GM19351 (cell line): ENCODE results near the gene TCP11.

Experiments used
- ATAC-seq: cut with Tn5 transposase; IDR thresholded peaks from one replicate; pipeline ENCODE4 v1.9.1; 2021; ENCODE audit warnings: mild to moderate bottlenecking, moderate library complexity; ENCODE audit not compliant: unreplicated experiment

Gene TCP11

DNA sequence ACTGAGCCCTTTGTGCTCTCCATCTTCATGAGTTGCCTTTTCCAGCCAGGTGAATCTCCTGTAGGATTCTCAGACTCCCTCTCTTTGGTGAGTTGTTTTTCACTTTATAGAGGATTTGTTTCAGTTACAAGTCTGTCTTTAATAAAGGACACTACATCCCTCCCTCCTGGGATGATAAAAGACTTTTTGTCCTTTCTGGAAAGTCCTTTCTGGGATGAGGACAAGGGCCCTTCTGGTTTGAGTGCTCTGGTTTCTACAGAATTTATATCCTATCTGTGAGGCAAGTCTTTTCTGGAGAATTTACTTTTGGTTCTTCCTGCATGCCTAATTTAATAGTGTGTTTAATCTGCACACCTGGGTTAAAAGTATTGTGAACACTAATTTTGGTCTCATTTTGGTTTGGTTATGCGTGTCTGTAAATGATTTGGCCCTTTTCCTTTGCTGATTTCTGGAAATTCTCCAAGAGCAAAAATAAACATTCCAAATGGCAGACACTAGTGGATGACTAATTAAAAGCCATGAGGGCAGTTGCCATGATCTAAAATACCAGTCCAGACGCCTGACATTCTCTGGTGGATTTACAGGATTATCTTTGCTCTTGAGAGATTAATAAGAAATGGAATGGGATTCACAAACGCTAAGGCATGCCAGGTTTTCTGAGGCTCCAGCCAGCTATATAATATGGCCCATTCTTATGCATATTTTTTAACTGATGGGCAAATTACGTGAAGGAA is 44.8 kb downstream of the TCP11 start:
- ATAC-seq = no peak

DNA sequence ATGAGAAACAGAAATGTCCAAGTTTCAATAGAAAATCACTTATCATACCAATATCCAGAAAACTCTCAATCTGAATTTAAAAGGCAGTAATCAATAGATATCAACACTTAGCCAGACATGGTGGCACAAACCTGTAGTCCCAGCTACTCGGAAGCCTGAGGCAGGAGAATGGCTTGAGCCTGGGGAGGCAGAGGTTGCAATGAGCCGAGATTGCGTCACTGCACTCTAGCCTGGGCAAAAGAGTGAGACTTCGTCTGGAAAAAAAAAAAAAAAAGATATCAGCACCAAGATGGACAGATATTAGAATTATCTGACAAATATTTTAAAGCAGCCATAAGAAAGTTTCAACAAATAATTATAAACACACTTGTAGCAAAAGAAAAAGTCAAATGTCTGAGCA is 47.0 kb downstream of the TCP11 start:
- ATAC-seq = no peak

DNA sequence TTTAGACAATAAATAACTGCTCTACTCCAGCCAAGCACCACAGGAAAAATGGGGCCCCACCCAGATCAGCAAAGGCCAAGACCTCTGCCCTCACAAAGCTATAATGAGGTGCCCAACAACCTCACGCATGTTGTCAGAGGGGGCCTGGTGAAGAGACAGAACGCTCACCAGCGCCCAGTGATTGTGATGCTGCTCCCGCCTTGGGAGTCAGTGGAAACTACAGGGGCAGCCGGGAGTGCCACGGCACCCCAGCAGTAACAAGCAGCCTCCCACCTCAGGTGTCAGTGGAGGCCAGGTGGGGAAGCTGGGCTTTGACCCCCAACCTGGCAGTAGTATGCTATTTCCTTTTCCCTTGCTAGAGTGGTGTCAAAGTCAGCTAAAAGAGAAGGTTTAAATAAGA is 47.4 kb downstream of the TCP11 start:
- no peak for ATAC-seq

DNA sequence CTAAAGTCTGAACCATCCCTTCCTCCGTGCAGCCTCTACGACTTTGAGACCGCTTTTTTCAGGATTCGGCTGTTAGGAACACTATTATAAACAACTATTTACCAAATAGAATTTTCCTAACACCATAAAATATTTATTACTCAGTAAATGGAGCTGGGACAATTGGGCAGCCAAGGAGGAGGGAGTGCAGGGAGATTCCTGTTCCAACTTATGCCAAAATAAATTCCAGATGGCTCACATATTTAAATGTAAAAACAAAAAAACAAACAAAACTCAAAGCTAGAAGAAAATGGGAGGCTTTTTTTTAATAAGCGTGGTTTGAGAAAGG is 48.1 kb downstream of the TCP11 start:
- ATAC-seq = no peak

DNA sequence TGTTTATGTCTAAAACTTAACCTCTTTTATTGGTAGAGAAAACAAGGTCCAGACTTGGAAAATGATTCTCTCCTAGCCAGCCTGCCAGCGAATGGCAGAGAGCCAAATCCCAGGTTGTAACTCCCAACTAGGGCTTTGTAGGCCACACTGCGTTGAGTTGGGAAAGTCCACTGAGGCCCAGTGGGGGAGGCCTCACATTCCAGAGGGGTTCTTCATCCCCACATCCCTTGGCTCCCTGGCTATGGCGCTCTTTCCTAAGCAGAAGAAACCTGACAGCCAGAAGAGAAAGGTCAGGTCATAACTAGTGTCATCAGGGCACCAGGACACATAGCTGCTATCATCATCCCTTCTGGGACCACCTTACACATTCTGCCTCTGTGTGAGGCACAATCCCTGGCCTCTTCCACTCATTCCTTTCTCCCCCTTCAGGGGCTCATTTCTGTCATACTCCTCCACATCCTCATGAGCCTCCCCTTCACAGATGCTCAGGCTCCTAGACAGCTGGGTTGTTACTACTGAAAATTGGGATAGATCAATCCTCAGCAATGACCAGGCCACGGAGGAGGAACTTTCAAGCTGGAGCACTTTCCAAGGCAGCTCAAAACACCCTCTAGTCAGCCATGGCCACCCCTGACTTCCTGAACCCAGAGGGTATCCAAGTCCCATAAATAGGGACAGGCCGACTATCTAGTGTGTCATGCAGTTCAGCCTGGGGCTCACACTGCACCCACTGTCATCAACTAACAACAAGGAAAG is 48.6 kb downstream of the TCP11 start:
- ATAC-seq = no peak

DNA sequence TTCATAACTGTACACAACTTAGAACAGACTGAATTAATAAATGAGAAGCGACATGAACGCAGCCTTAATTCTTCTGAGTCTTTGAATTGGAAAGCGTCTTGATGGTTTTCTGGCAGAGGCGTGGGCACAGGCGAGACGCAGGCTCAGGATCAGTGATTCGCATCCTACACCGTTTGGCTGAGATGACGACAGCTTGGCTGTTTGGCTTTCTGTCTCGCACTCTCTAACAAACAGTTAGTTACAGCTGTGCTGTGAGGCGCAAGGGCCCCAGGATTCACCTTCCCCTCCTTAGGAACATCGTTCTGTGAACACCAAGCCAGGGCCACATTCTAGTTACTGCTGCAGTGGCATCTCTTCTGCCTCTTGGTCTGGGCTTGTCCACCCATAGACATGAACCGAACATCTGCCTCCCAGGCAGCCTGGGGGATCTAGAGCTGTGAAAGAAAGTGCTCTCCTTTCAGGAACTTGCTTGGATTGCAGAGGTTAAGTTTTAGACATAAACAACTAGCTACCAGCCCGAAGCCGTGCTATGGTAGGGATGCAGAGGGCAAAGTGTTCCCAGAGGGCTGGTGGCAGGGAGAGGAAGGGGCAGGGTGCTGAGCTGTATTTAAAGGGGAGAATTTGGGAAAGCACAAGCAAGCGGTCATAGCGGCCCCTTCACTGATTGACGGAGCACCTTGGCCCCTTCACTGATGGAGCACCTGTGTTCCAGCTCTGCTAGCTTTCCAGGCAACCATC is 49.6 kb downstream of the TCP11 start:
- ATAC-seq = no peak

DNA sequence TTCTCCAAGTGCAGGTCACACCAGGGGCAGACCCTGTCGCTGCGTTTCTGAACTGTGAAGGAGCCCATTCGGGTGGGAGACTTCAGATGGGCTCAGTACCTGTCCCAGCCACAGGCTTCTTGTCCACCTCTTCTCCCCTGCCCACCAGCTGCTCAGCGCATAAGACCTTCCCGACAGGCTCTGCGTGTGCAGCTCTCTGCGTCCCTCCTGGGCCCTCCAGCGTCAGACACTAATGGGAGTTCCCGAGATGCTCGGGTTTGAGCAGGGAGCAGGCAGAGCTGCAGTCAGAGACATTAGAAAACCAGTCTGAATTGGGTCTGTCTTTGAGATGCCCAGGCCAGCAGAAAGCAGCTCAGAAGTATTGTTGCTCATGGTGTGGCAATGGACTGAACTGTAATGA is 50.4 kb downstream of the TCP11 start:
- ATAC-seq = no peak

DNA sequence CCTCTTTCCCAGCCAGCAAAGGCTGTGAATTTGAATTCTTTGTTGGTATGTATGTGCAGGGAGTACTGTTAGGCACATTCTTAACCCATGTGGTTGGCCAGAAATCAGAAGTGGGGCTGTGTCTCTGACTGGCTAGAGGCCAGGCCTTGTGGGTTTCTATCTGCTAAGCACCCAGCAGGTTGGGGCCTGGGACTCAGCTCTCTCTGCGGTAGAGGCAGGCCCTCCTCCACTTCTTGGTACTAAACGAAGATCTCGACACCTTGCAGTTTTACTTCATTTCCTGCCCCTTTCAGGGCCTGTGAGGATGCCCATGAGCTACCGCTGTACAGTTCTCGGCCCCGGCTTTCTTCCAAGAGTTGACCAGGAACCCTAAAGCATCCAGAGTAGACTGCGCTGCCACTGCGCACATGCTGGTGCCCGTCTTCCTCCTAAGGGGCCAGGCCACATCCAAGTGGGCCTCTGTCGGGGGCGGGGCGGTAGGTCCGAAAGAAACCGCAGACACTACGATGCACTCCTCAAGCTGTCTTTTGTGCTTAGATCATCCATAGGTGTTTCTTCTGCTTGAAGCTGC is 51.1 kb downstream of the TCP11 start:
- ATAC-seq = no peak

DNA sequence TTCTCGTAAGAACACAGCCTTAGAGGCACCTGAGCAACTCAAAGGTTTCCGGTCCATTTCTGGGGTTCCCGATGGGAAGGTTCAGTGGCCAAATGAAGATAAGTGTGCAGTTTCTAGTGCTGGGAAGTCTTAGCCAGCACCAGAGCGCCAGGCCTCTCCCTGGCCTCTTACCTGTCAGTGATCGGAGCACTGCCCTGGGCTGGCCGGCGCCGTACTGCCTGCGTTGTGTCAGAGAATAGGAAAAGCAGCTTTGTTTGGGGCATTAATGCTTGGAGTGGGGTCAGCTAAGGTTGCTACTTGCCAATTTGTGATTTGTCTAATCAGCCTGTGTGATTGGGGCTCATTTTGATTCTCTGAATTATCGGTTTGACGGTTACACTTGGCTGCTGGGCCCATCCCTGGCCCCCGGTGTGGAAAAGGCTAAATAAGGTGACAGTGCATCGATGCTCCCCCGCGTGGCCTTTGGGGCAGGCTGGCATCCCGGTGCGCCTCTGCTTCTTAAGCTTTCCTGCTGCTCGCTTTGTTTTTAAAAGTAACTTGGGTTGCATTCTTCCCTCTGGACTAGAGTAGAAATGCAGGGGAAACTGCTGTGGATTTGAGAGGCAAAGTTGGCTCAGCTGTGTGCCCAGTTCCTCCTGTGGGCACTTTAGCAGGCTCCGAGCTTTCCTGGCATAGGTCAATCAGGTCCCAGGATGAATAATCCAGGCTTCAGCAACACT is 51.8 kb downstream of the TCP11 start:
- no peak for ATAC-seq

DNA sequence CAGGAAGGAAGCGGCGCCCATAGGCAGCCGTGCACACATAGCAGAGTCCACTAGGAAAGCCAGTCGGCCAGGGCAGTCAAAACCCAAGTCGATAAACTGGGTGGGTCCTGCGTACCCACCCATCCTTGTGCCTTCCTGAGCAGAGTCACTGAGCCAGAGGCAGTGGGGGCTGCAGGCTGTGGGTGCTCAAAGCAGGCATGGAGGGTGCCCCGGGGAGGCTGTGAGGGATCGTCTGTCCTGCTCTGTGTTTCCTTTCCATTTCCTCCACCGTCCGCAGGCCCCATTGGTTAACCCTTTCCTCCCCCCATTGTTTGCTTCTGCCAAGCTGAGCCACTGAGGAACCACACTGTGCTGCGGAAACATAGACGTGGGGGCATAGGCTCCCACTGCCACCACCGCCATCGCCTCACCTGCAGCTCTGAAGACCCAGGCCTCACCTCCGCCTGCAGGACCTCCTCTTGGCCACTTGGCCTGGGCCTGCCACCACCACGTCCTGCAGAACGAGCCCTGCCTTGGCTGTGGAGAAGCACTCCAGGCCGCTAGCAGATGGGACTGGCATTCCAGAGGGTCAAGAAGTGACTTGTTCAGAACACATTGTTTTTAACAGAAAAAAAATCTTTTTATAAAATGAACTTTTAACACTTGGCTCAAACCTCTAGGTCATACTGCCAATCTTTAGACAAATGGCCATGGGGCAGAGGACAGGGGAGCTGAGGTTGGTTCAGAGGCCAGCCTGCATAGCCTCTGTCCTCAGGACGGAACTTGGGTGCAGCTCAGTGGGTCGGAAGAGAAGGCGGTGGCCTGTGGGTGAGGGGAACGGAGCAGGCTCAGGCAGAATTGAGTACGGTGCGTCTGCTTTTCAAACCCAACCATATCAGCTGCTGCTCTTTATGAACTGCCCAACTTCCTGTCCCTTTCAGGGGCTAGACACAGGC is 52.6 kb downstream of the TCP11 start:
- ATAC-seq = no peak

DNA sequence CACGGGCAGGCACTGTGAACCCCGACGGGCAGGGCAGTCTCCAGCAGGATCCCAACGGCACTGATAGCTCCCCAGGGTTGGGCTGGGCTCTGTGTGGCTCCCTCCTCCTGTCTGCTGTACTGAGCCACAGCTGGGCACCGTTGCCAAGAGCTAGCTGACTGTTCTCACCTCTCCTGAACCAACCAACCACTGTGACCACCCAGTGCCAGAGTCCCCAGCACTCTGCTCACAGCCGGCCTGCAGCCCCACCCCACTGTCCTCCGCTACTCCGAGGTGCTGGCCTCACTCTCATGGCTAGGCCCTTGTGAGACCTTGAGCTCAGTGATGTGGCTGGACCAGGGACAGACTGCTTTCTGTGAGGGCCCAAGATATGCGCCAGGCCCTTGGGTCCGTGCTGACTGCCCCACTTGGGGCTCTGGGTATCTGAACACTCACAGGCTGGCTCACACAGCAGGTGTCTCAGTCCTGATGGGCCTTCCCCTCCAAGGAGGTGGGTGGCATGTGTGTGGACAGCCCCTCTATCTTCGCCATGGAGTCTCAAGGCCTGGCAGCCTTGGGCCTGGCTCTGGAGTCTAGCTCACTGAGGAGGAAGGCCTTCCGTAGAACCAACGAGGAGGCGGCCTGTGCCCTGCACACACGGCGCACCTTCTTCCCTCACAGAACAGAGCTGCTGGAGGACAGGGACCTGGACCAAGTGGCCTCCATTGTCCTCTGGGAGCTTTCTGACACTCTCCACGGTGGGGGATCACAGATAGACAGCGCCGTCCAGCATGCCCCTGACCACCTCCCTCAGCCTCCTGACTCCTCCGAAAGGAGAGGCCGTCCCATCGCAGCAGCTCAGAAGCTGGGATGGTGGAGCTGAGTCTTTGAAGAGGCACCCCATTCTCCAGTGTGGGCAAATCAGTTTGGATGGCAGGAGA is 53.5 kb downstream of the TCP11 start:
- no peak for ATAC-seq

DNA sequence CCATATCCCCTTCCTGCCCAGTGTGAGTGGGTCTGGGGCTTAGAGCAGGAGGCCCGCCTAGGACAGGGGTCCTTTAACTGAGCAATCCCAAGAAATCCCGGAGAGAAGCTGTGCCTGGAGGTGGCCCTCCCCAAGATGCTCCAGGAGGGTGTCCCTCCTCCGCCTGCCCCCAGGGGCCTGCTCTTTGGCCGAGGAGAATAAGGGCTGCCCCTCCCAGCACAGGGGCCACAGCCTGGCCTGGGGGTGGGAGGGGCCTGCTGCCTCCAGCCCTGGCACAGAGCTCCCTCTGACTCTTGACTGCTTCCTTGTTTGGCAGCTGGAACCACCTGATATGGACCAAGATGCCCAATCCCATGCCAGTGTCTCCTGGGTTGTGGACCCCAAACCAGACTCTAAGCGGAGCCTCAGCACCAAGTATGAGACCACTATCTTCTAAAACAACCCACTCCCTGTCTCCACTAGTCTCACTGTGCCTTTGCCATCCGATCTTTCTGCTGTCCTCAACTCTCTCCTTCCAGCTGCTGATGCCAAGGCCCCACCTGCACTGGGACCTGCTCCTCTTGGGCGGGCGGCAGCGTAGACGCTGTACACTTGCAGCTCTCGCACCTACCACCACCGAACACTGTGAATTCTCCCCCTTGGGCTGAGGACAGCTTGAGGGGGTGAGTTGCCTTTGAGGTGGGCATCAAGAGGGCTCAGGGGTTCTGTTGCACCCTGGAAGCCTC is 54.3 kb downstream of the TCP11 start:
- no peak for ATAC-seq

DNA sequence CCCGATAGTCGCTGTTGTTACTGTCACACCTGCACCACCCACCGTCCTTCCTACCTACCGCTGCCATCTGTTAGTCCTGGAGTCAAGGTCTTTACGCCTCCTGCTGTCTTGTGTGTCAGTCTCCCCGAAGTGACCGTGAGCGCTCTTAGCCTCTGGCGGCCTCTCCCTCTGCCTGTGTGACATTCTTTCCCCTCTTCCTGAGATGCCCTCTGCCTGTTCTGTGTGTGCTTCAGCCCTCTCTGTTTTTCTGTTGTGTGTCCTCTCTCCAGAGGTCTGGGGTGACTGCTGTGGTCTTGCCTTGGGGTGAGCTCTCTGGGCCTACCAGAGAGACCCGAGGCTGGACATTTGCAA is 54.9 kb downstream of the TCP11 start:
- ATAC-seq = no peak

DNA sequence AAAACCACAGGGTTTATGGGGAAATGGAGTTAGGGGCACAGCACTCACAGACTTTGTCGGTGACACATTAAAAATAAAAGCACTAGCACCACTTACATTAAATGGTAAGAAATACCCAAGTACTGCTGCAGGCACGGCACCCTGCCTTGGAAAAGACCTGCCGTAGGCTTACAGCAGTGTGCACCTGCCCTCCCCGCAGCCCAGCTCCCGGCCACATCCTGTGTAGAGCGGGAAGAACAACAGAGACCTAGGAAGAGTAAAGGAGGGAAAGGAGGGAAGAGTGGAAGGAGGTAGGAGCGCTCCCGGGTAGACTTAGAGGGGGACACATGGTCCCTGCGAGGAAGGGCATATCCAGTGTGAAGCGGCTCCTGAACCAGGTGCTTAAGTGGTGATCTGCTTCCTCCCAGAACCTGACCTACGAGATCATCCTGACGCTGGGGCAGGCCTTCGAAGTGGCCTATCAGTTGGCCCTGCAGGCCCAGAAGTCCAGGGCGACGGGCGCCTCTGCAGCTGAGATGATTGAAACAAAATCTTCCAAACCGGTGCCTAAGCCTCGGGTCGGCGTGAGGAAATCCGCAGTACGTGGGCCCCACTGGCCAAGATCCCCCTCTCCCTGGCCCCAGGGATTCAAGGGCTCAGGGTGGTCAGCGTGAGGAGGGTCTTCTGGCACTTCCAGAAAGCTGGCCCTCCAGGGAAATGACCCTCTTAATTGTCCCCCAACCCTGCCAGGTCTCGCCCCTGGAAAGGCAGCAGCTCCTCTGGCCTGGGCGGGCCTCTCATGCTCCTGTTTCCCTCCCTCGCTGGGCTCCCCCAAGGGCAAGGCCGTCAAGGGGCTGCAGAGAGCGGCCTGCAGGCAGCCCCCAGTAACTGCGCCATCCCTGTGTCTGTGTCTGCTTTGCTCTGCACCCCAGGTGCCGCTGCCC is 55.5 kb downstream of the TCP11 start:
- no peak for ATAC-seq

DNA sequence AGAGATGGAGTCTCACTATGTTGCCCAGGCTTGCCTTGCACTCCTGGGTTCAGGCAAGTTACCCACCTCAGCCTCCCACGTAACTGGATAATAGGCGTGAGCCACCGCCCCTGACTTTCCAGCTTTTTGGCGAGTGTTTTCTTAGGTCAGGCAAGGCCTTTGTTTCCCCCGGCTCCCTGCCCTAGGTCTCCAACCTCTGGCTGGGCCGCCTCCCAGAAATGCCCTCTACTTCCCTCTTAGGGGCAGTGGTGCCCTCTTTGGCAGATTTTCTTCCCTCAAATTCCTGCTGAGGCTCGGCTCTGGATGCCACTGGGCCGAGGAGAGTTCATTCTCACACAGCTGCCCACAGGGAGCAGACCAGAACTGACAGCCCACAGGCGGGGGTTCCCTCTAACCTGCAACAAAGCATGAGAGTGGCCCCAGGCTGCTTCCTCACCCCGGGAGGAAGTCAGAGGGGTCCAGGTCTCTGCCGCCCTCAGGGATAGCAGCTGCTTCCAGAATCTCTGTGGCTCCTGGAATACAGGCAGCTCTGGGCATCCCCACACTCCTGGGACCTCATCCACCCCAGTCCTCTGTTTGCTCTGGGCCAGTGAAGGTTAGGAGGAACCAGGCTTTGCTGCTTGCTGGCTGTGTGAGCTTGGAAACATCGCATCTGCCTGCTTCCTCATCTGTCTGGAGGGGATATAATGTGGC is 56.5 kb downstream of the TCP11 start:
- ATAC-seq = no peak

DNA sequence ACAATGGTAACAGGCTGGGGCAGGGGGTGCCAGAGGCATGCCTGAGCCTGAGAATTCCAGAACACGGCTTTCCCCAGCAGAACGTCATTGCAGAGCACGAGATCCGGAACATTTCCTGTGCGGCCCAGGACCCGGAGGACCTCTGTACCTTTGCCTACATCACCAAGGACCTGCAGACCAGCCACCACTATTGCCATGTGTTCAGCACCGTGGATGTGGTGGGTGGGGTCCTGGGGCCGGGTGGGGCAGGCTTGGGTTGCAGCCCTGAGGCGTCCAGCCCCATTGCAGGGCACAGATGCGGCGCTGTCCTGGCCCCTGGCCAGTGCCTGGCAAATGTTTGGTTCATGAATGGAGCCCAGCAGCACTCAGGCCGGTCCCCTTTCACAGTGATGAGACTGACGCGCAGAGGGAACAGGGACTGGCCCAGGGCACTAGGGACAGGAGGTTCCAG is 57.1 kb downstream of the TCP11 start:
- ATAC-seq = no peak

DNA sequence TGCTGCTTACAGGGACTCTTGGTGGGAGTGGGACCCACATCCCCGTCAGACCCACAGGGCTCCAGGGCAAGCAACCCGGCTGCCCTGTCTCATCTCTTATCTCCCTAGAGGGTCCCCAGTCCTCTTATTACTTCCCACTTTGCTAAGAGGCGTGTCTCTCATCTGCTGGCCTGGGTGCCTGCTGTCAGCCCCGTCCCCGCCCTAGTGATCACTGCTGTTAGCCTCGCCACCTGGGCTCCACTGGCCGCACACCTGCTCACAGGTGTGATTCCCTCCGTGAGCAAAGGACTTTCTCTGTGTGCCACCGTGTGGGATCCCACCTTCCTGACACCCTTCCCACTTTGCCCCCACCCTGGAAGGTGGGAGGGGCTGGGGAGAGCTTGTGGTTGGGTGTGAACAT is 57.6 kb downstream of the TCP11 start:
- ATAC-seq = no peak
